Measurements from ENCODE around the gene EDN2. TPM values are rescaled to one million over a fixed set of nuclear protein-coding genes. Genes with fewer than 3 reads are reported as not detected.

Gene EDN2
- total RNA-seq, 1 experiment from 2014 or later = 0.24 TPM

GRCh38 chr1:41442697-41443251 is 41.7 kb downstream of the EDN2 start:
- Histone ChIP-seq H3K79me2 (ENCODE audit: insufficient read depth, low read length) (no peaks in the 10 kb centered on the region), H3K18ac (ENCODE audit: insufficient read length, low read depth, low read length) (no peak overlapping the region), H4K5ac (ENCODE audit: insufficient read length, low read depth, low read length) (no peak overlapping the region), H3K79me1 (ENCODE audit: insufficient read depth, low read depth, low read length, poor library complexity, severe bottlenecking) (no peaks in the 10 kb centered on the region), H3K23ac (ENCODE audit: insufficient read length, low read depth, low read length) (no peak overlapping the region), H2BK15ac (ENCODE audit: low read depth, low read length) (no peak overlapping the region), H3K56ac (ENCODE audit: insufficient read length, low read depth, low read length) (no peak overlapping the region), H4K8ac (replicated peaks; ENCODE audit: insufficient read length, low read depth, low read length) (no peak overlapping the region), H3K14ac (ENCODE audit: insufficient read depth, low read length) (no peak overlapping the region; the same call in 1 of the 2 replicates), H2AK5ac (ENCODE audit: insufficient read length, low read length) (no peak overlapping the region), H2AFZ (ENCODE audit: low read length) (no peak overlapping the region), H3K9me3 (ENCODE audit: control insufficient read depth, low read depth, low read length) (no peaks in the 10 kb centered on the region), H2BK12ac (ENCODE audit: insufficient read length, low read depth, low read length) (no peak overlapping the region), H3K4ac (ENCODE audit: low read depth, low read length) (no peak overlapping the region), H3K27ac (ENCODE audit: insufficient read length, low read depth, low read length) (no peak overlapping the region), H3K23me2 (ENCODE audit: insufficient read length, low read depth, low read length, poor library complexity, severe bottlenecking) (no peaks in the 10 kb centered on the region), H2BK20ac (ENCODE audit: low read depth, low read length, poor library complexity, severe bottlenecking) (no peak overlapping the region), H4K91ac (ENCODE audit: insufficient read length, low read depth, low read length) (no peak overlapping the region), H3K9ac (ENCODE audit: extremely low read depth, insufficient read length, low read length) (no peak overlapping the region), H3K4me1 (ENCODE audit: insufficient read depth, low read length) (no peaks in the 10 kb centered on the region), H3K4me2 (ENCODE audit: insufficient read depth, insufficient read length, low read length) (no peak overlapping the region), H2BK120ac (ENCODE audit: low read depth, low read length, poor library complexity, severe bottlenecking) (no peak overlapping the region), H3K27me3 (ENCODE audit: insufficient read depth, low read length) (no peaks in the 10 kb centered on the region), H3T11ph (ENCODE audit: low read length) (no peak overlapping the region), H4K20me1 (ENCODE audit: control insufficient read depth, insufficient read depth, insufficient read length) (no peaks in the 10 kb centered on the region), H2BK5ac (ENCODE audit: insufficient read length, low read length) (no peak overlapping the region)
- Mint-ChIP-seq H3K4me3 (no peak overlapping the region), H3K27me3 (ENCODE audit: low read depth) (peaks cover 8% of the 10 kb centered on the region), H3K27ac (no peak overlapping the region; a peak in 1 of 7 replicates), H3K36me3 (ENCODE audit: insufficient read depth in 1 of 3, low read depth in 3 of 3) (peaks cover 1 to 17% (median 4%) of the 10 kb centered on the region in 3 experiments; a peak in 6 of 7 replicates), H3K4me1 (peaks cover 6 to 10% of the 10 kb centered on the region in 2 experiments; a peak in 3 of 4 replicates), H3K9me3 (peaks cover 14 to 20% of the 10 kb centered on the region in 2 experiments)
- no CpG with 5 or more reads among the region's 7 CpGs for WGBS (ENCODE audit: extremely low coverage, insufficient read length, low lambda C conversion rate)
- TF ChIP-seq, protein P1, sequence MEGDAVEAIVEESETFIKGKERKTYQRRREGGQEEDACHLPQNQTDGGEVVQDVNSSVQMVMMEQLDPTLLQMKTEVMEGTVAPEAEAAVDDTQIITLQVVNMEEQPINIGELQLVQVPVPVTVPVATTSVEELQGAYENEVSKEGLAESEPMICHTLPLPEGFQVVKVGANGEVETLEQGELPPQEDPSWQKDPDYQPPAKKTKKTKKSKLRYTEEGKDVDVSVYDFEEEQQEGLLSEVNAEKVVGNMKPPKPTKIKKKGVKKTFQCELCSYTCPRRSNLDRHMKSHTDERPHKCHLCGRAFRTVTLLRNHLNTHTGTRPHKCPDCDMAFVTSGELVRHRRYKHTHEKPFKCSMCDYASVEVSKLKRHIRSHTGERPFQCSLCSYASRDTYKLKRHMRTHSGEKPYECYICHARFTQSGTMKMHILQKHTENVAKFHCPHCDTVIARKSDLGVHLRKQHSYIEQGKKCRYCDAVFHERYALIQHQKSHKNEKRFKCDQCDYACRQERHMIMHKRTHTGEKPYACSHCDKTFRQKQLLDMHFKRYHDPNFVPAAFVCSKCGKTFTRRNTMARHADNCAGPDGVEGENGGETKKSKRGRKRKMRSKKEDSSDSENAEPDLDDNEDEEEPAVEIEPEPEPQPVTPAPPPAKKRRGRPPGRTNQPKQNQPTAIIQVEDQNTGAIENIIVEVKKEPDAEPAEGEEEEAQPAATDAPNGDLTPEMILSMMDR (conservative IDR thresholded peaks at IDR 0.05) = no peak
- no peak for DNase-seq

Data from H9 (cell line).